GM03348 (cell line): ENCODE data around the gene LRP5.
"Not testable (repeated sequence)": the region's sequence is repeated elsewhere in the genome, so short reads cannot be mapped to it uniquely, and the experiment has no call there.

ENCODE experiments used
- DNase-seq: peaks from one replicate; pipeline ENCODE4 v3.0.0; 2012; ENCODE audit warnings: low spot score

LRP5 gene

DNA sequence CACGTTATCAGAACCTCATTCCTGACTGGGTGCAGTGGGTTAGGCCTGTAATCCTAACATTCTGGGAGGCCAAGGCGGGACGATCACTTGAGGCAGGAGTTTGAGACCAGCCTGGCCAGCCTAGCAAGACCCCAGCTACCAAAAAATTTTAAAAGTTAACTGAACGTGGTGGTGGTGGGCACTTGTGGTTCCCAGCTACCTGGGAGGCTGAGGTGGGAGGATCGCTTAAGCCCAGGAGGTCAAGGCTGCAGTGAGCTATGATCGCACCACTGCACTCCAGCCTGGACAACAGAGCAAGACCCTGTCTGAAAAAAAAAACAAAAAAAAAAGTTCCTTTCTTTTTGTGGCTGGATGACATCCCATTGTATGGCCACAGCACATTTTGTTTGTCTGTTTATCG, 80.4 kb downstream of the LRP5 start:
- no peak for DNase-seq

- DNase-seq: no peak
Measured at GRCh38 chr11:68396516-68396915, 84.1 kb downstream of the LRP5 start.

- DNase-seq: no peak
Measured at GRCh38 chr11:68397256-68397655, 84.9 kb downstream of the LRP5 start.

GRCh38 chr11:68398995-68399851, 86.8 kb downstream of the LRP5 start:
- no peak for DNase-seq

GRCh38 chr11:68399916-68400315, 87.5 kb downstream of the LRP5 start:
- no peak for DNase-seq

DNA sequence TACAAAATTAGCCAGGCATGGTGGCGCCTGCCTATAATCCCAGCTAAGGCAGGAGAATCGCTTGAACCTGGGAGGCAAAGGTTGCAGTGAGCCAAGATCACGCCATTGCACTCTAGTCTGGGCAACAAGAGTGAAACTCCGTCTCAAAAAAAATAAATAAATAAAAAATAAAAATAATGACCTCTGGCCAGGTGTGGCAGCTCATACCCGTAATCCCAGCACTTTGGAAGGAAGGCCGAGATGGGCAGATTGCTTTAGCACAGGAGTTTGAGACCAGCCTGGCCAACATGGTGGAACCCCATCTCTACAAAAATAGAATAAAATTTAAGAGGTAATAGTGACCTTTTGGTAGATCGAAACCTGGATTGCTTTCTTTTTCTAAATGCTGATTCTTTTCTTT, 88.2 kb downstream of the LRP5 start:
- DNase-seq: not testable (repeated sequence)

GRCh38 chr11:68401856-68402255, 89.5 kb downstream of the LRP5 start:
- no peak for DNase-seq

- DNase-seq: no peak
Measured at GRCh38 chr11:68402355-68403031, 90.1 kb downstream of the LRP5 start.

DNA sequence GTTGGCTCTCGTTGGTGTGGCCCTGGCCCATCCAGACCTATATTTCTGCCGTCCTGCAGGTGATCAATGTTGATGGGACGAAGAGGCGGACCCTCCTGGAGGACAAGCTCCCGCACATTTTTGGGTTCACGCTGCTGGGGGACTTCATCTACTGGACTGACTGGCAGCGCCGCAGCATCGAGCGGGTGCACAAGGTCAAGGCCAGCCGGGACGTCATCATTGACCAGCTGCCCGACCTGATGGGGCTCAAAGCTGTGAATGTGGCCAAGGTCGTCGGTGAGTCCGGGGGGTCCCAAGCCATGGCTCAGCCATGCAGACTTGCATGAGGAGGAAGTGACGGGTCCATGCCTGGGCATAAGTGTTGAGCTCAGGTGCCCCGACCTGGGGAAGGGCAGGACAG, 91.0 kb downstream of the LRP5 start:
- DNase-seq: no peak

- DNase-seq: no peak
Measured at GRCh38 chr11:68403831-68404230, 91.4 kb downstream of the LRP5 start.

DNA sequence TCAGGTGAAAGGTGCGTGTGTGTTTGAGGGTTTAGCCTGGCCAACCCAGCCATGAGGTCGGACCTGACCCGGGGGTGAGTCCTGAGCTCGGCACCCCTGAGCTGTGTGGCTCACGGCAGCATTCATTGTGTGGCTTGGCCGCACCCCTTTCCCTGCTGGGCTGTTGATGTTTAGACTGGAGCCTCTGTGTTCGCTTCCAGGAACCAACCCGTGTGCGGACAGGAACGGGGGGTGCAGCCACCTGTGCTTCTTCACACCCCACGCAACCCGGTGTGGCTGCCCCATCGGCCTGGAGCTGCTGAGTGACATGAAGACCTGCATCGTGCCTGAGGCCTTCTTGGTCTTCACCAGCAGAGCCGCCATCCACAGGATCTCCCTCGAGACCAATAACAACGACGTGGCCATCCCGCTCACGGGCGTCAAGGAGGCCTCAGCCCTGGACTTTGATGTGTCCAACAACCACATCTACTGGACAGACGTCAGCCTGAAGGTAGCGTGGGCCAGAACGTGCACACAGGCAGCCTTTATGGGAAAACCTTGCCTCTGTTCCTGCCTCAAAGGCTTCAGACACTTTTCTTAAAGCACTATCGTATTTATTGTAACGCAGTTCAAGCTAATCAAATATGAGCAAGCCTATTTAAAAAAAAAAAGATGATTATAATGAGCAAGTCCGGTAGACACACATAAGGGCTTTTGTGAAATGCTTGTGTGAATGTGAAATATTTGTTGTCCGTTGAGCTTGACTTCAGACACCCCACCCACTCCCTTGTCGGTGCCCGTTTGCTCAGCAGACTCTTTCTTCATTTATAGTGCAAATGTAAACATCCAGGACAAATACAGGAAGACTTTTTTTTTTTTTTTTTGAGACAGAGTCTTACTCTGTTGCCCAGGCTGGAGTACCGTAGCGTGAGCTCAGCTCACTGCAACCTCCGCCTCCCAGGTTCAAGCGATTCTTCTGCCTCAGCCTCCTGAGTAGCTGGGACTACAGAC, 94.2 kb downstream of the LRP5 start:
- DNase-seq: no peak

GRCh38 chr11:68408512-68408911, 96.1 kb downstream of the LRP5 start:
- DNase-seq: no peak

DNA sequence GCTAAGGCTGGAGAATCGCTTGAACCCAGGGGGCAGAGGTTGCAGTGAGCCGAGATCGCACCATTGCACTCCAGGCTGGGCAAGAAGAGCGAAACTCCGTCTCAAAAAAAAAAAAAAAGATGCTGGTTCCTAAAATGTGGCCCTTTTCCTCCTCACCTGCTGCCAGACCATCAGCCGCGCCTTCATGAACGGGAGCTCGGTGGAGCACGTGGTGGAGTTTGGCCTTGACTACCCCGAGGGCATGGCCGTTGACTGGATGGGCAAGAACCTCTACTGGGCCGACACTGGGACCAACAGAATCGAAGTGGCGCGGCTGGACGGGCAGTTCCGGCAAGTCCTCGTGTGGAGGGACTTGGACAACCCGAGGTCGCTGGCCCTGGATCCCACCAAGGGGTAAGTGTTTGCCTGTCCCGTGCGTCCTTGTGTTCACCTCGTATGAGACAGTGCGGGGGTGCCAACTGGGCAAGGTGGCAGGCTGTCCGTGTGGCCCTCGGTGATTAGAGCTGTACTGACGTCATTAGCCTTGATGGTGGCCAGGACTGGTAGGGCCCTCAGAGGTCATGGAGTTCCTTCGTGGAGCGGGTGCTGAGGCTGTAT, 97.5 kb downstream of the LRP5 start:
- DNase-seq: no peak

GRCh38 chr11:68411501-68411991, 99.2 kb downstream of the LRP5 start:
- no peak for DNase-seq

- peak; percentile 80 for DNase-seq
Measured at GRCh38 chr11:68412593-68413475, 100.4 kb downstream of the LRP5 start.

DNA sequence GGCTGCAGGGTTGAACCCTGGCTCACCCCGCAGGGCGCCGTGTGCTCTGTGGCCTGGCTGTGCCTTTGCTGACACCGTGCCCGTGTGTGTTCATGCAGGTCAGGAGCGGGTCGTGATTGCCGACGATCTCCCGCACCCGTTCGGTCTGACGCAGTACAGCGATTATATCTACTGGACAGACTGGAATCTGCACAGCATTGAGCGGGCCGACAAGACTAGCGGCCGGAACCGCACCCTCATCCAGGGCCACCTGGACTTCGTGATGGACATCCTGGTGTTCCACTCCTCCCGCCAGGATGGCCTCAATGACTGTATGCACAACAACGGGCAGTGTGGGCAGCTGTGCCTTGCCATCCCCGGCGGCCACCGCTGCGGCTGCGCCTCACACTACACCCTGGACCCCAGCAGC, 101.2 kb downstream of the LRP5 start:
- no peak for DNase-seq

DNA sequence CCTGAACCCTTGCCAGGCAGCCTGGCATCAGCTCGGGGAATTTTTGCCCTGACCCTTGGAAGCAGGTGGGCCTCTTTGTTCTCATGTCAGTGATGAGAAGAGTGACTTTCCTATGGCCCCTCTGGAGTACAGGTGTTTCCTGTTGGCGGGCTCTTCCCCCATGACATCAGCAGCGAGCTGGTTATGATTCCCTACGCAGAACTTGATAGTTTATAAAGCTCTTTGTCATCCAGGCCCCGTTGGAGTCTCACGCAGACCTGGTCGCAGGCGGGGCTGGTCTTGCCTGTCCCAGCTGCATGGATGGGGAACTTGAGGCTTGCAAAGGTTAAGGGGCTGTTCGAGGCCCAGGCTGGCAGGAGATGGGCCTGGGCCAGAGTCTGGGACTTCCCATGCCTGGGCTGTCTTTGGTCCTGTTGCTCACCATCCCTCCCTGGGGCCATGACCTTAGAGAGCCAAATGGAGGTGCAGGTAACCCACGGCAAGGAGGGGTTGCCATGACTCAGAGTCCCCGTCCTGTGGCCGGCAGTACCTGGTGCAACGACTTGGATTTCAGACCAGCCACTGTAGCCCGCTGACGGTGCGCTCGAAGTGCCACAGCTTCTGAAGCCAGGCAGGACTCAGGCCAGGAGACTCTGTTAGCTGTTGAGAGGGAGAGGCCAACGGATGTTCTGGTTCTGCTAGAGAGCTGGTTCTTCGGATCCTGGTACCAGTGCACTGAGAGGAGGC, 102.3 kb downstream of the LRP5 start:
- DNase-seq: no peak

GRCh38 chr11:68416070-68416578, 103.7 kb downstream of the LRP5 start:
- no peak for DNase-seq

DNA sequence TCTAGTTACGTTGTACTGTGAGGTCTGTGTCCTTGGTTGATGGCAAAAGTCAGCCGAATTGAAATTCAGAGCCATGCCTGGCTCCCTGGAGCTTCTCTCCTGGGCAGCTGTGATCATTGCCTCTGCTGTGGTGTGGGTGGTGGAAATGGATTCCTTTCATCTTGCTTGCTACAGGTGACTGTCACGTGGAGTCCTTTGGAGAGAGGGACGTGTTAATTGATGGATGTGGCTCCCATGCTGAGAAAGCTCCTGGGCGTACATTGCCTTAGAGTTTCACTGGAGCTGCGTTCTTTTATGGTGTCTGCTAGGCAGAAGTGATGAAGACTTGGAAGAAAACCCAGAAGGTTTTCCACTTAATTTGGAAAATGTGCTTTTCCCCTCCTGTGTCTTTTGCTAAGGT, 106.3 kb downstream of the LRP5 start:
- no peak for DNase-seq

GRCh38 chr11:68420171-68420570, 107.8 kb downstream of the LRP5 start:
- no peak for DNase-seq
